Measurements from ENCODE around the gene RAB26.
"Not testable (repeated sequence)": the region's sequence is repeated elsewhere in the genome, so short reads cannot be mapped to it uniquely, and the experiment has no call there.

RAB26 gene

DNA sequence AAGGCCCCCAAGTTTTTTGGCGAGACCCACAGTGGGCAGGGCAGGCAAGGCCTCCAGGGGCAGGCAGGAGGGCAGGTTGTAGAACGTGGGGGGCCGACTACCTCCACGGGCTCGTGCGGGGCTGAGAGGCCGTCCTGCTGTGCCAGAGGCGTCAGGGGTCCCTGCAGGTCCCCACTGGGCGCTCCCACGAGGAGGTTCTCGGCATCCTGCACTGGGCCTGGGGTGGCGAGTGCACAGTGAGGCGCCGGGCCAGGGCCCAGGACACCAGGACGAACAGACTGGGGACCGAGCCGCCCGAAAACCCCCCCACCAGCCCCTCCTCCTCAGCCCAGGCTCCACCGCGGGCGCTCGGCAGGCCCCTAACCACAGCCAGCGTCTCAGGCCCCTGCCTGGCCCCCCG is 32.0 kb upstream of the RAB26 start:
- in situ Hi-C loops (cut with MboI; ENCODE audit: low sequenced_read_pairs) = not testable (repeated sequence)

DNA sequence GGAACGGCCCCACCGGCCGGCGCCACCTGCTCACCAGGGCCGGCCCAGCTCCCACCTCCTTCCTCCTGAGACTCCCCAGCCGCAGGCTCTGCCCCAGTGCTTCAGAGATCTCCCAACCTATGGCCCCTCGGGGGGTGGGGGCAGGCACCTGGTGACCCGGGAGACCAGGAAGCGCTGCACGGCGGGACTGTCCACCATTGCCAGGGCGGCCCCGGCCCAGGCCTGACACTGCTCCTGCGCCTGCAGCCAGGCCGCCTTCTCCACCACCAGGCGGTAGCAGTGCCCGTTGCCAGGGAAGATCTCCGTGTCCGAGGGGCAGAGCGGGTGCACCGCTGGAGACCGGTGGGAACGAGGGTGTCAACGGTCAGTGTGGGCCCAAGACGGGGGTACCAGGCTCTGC is 31.1 kb upstream of the RAB26 start:
- in situ Hi-C loops (cut with MboI; ENCODE audit: low sequenced_read_pairs) = not testable (repeated sequence)

DNA sequence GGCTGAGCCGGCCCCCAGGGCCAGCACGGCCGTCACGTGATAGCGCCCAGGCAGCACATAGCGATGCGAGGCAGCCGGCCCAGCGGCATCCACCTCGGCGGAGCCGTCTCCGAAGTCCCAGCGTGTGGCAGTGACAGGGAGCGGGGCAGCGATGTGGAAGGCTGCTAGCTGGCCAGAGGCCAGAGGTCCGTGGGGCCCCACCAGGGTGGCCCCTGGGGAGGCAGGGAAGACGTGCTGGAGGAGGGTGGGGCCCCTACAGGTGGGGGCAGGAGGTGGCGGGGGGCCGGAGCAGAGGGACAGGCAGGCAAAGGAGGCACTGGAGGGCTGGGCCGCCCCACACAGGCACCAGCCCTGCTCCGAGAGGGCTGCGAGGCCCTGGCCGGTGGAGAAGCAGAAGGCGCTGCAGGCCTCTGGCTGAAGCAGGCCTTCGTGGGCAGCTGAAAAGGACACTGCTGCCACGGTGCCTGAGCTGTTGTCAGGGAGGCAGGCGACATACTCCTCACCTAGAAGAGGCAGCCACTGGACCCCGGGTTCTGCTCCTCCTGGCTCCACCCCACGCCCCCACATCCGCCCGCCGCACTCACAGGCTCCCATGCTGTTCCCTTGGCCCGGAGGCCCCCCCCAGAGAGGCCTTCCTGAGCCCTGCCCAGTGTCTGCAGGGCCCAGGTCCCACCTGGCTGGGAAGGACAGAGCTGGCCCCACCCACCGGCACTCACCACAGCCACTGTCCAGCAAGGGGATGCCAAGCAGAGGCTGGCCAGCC is 30.3 kb upstream of the RAB26 start:
- in situ Hi-C loops (cut with MboI; ENCODE audit: low sequenced_read_pairs) = not testable (repeated sequence)

DNA sequence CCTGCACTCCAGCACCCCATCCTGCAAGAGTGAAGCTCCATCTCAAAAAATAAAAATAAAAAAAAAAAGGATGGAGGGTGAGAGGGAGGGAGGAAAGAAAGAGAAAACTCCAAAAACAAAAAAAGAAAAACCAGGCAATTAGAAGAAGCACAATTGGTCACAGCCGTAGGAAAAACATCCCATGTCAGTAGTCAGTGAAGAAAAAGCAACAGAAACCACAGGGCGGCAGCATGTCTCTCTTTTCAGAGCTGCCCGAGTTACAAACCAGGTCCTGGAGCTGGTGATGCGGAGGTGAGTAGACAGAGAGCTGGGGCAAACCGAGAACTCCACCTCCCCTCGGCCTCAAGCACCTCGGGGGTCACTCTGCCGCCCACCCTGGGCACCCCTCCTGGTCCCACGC is 27.1 kb upstream of the RAB26 start:
- in situ Hi-C loops (cut with MboI; ENCODE audit: low sequenced_read_pairs) = not testable (repeated sequence)

DNA sequence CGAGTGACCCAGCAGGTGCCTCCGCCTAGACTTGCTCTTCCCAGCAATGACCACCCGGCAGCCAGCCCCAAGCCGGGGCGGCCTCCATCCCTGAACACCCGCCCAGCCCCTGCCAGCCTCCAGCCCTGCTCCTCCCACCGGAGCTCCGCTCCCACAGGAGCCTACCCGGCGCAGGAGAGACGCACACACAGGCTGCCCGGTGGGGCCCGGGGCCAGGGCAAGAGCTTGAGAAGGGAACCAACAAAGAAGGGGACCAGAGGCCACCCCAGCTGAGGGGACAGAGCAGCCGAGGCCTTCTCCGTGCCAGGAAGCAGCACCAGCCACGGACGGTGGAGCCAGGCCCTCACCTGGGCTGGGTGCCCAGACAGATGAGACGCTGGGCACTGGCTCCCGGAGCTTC is 26.6 kb upstream of the RAB26 start:
- in situ Hi-C loops (cut with MboI; ENCODE audit: low sequenced_read_pairs) = no loop called here

DNA sequence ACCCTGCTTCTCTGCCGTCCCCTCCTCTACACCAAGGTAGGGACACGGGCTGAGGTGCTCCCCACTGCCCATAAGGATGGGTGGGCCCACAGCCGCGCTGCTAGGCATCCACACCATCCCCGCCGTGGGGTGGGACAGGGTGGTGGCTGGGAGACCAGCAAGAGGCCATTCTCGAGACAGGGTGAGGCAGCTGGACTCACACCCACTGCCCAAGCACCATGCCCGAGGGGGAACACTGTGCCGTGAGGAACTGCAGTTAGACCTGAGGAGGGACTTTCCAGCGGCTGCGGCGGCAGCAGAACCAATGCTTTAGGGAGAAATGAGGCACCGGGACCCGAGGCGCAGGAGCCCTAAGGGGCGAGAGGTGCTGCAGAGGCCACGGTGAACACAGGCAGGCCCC is 26.0 kb upstream of the RAB26 start:
- in situ Hi-C loops (cut with MboI; ENCODE audit: low sequenced_read_pairs) = no loop called here

DNA sequence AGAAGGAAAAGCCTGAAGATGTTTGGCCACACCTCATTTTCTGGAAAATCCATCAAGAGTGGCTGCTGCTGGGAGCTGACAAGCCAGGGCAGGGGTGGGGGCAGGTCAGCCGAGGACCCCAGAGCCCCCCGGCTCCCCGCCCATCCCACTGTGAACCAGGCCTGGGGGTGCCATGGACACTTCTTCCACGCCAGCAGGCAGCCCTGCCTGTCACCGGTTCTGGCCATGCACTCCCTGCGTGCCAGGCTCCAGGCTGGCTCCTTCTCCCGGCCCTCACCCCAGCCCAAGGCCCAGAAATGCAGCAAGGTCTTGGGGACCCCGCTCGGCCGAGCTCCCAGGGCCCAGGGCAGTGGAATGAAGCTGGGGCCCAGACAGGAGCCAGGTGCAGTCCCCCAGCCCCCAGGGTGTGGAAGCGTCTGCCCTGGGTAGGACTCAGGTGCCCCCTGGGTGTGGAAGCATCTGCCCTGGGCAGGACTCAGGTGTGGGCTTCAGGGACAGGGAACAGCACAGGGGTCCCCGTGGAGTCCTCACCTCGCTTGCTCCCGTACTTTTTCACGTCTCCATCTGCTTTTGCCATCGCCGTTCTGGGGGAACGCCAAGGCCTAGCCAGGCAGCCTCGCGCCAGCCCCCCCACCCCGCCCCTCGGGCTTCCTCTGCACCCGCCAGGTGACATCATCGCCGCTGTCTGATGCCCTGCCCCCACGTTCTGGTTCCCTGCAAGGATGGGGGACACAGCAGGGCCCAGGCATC is 25.3 kb upstream of the RAB26 start:
- in situ Hi-C loops (cut with MboI; ENCODE audit: low sequenced_read_pairs) = not testable (repeated sequence)

DNA sequence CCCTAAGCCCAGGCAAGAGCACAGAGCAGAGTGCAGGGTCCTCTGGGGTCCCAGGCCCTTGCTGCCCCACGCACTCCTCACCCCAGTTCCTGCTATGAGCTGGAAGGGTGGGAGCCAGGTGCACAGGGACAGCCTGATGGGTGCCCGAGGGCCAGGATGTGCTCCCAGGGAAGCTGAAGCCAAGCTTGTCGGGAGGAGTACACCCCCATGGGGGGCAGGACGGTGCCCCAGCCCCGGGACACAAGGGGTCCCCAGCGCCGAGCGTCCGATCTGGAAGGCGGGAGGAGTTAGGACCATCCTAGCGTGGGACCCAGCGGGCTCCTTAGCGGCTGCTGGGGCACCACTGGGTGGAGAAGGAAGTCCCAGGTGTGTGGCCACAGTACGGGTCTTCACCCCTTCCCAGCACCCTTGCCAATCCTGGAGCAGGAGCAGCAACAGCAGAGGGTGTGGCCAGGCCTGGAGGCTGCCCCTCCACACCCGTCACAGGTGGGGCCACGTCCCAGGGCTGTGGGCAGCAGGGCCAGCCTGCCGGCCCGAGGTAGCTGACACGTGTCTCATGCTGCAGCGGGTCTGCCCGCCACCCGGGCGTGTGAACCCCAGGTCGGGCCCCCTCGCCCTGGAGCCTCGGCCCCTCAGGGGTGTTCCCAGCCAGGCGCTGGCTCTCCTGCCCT is 24.6 kb upstream of the RAB26 start:
- in situ Hi-C loops (cut with MboI; ENCODE audit: low sequenced_read_pairs) = not testable (repeated sequence)

DNA sequence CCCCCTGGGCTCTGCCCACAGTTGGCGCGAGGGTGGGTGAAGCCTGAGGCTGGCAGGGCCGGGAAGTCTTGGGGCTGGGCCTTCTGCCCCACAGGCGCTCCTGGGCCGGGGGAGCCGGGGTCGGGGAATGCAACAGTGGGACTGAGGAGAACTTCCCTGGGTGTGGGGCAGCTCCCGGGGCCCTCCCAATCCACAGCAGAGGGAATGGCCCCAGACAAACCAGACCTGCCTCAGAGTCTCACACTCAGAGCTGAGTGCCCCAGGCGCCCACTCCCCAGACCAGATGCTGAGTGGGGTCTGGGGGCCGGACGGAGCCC is 24.1 kb upstream of the RAB26 start:
- in situ Hi-C loops (cut with MboI; ENCODE audit: low sequenced_read_pairs) = not testable (repeated sequence)

DNA sequence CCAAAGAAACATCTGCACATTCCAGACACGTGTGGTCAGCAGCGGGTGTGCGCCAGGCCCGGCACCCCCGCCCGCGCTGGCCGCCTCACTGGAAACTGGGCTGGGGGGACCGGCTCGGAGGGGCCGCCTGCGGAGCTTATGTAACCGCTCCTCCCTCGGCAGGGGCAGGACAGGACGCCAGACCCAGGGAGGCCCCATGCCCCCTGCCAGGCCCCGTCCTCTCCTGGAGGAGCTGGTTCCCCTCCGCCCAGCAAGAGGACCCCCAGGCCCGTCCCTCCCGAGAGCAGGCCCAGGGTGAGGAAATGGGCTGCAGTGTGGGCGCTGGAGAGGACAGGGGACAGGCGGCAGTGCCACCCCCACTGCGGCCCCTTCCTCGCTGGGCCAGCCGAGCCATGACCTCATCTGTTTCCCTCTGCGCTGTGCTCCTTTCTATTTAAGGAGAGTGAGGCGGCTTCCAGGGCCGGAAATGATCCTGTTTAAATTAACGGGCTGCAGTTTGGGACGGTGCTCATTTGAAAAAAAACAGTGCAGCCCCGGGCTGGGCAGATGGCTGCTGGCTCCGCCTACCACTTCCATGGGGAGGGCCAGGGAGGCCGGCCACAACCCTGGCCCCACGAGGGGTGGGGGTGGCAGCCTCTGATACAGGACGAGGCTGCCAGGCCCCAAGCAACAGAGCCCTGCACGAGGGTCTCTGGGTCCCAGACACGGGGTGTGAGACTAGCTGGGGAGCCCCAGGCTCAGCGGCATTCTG is 23.6 kb upstream of the RAB26 start:
- in situ Hi-C loops (cut with MboI; ENCODE audit: low sequenced_read_pairs) = not testable (repeated sequence)

DNA sequence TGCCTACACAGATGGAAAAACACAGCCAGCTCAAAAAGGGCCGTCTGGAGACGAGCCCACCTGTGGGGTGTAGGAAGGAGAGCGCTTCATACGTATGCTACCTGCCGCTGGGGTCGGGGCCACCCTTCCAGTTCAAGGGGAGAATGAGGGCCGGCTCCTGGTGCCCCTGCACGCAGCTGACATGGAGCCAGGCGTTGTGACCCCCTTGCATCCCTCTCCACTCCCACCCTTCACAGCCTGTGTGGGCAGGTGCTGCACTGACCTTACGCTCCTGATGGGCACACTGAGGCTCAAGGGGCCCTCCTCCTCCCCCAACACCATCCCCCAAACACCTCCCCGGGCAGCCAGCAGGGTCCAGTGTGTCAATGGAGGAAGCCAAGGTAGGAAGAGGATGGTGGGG is 22.8 kb upstream of the RAB26 start:
- in situ Hi-C loops (cut with MboI; ENCODE audit: low sequenced_read_pairs) = not testable (repeated sequence)

DNA sequence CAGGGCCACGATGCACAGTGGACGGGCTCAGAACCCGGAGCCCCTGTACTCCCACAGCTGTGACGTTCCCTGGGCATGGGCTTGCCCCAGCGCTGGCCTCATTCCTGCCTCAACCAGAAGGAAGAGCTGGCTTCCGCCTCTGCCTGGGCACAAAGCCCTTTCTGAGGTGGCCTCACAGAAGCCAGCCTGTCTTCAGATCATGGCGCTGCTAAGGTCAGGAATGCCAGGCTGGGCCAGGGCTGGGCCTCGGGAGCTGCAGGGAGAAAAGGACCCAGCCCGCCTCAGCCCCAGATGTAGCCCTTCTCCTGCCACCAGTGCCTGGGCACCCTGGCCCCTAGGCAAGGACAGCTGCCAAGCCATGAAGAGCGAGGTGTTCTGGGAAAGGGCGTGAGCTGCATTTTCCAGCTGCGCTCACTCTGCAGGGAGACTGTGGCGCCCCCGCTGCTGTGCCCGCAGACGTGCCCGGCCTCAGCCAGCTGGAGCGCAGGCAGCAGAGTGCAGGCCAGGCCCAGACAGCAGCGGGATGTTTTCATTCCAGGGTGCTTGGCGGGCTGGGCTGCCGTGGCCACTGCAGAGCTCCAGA is 22.2 kb upstream of the RAB26 start:
- in situ Hi-C loops (cut with MboI; ENCODE audit: low sequenced_read_pairs) = not testable (repeated sequence)

DNA sequence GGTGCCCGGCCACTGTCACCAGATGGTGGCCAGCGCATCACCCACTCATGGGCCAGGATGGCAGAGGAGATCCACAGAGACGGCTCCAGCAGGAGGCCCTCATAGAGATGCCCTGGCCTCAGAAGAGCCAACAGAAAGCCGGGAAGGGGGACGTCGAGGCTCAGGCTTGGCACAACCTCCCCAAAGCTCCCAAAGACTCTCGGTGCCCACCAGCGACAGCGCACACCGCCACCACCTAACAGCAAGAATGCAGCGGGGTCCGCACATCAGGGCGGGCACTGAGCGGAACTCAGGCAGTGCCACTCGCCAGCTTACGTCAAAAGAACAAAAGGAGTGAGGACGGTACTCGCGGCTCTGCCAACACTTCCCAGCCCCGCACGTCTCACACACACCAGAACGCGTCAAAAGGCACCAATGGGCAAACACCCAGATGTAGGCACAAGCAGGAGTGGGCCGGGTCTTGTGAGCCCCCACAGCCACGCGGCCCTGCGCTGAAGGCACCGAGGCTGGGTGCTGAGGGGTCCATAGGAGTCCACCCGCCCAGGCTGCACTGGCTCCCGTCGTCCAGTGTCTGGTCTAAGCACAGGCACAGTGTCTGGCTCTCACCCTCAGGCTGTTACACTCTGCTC is 21.4 kb upstream of the RAB26 start:
- in situ Hi-C loops (cut with MboI; ENCODE audit: low sequenced_read_pairs) = not testable (repeated sequence)

DNA sequence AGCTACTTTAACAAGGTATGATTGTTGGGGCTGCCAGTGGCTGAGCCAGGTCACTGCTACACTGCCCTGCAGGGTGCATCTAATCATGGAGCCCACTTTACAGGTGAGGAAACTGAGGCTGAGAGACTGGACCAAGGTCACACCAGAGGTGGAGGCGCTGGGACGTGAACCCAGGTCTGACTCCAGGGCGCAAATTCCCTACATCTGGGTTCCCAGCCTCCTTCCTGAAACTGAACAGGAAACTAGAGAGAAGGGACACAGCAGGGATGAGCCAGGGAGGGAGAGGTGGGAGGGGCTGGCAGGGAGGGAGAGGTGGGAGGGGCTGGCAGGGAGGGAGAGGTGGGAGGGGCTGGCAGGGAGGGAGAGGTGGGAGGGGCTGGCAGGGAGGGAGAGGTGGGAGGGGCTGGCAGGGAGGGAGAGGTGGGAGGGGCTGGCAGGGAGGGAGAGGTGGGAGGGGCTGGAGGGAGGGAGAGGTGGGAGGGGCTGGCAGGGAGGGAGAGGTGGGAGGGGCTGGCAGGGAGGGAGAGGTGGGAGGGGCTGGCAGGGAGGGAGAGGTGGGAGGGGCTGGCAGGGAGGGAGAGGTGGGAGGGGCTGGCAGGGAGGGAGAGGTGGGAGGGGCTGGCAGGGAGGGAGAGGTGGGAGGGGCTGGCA is 20.7 kb upstream of the RAB26 start:
- in situ Hi-C loops (cut with MboI; ENCODE audit: low sequenced_read_pairs) = not testable (repeated sequence)

DNA sequence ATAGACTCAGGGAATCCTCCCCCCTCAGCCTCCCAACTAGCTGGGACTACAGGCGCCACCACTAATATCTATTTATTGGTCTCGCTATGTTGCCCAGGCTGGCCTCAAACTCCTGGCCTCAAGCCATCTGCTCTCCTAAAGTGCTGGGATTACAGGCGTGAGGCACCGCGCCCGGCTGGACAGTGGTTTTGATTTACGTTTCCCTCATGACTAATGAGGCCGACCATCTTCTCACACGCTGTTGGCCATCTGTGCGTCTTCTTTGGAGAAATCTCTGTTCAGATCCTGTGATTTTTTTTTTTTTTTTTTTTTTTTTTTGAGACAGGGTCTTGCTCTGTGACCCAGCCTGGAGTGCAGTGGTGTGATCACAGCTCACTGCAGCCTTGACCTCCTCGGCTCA is 19.2 kb upstream of the RAB26 start:
- in situ Hi-C loops (cut with MboI; ENCODE audit: low sequenced_read_pairs) = not testable (repeated sequence)

DNA sequence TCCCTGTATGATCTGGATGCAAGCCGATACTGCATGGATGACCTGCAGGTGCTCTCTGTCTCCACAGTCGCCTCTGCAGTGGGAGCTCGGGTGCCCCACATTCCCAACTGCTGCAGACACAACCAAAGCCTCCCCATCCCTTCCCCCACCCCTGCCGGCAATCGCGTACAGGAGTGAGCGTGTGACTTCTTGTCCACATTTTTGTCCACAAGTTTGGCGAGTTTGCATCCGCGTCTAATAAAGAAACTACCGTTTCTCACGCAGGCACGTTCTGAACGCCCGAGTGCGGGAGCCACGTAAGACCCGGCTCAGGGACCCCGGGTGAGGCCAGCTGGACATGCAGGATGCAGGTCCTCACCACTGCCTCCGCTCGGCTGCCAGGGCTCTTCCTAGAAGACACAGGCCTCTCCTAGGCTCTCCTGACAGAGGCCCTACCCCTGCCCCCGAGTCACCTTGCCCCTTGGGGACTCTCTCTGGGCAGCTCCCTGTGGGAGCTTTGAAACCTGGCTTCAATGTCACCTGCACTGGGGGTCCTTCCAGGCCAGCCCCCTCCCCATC is 18.5 kb upstream of the RAB26 start:
- in situ Hi-C loops (cut with MboI; ENCODE audit: low sequenced_read_pairs) = not testable (repeated sequence)

DNA sequence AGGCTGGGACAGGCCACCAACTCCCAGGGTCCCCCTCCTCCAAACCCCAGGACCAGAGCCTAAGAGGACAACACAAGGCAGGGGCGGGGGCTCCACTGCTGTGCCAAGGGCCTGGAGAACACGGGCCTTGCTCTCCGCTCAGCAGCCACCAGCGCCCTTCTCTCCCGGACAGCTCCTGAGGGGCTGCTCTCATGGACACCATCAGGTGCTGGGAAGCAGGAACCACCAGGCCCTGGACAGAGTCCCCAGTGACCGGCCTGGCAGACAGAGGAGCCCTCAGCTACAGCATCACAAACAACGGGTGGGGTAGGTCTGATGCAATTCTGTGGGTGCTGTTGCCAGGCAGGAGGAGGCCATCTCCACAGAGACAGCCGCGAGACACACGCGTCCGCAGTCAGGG is 14.6 kb upstream of the RAB26 start:
- in situ Hi-C loops (cut with MboI; ENCODE audit: low sequenced_read_pairs) = not testable (repeated sequence)

DNA sequence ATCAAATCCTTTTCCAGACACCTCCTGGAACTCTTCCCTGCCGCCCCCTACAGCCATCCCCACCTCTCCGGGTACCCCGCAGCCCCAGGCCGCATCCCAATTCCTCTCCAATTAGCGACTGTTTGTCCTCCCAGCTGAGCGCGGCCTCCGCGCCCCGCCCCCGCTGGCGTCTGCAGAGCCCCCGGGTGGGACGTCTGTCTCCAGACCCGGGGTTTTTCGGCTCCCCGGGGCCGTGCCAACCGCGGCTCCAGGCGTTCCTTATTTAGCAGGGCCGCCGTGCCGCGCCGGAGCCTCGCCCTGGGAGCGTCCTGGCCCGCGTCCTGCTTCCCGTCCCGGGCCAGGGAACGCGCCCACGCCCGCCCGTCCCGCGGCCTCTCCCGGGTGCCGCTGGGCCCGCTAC is 13.4 kb upstream of the RAB26 start:
- in situ Hi-C loops (cut with MboI; ENCODE audit: low sequenced_read_pairs) = not testable (repeated sequence)

DNA sequence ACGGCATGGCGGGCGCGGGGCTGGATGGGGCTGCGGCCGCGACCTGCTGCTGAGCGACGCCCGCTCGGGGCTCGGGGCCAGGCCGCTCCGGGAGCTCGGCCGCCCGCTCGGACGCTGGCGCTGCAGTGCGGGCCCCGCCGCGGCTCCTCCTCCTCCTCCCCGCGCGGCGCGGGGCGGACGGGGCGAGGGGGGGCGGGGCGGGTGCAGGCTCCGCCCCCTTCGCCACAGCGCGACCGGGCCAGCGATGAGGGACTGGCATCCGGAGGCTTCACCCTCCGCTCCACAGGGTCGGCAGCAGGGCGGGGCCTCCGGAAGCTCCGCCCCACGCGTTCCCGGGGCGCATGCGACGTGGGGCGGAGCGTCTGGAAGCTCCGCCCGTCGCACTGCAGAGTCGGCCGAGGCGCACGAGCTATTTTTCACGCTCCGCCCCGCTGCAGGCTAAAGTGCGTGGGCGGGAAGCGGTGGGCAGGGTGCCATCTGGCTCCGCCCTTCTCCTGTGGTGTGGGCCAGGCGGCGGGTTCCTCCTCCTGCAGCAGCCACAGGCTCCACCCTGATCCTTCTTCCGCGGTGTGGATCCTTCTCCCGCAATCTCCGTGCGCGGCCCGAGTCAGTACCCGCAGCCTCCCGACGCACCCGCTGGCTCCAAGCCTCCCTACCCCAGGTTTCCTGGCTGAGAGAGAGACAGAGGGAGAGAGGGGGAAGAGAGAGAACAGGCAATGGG is 12.5 kb upstream of the RAB26 start, which contains the start of gene PKD1:
TSS of gene PKD1 (minus strand) at position 129 of the 721 bp plus-strand sequence. CDS start 209 bp downstream, outside the sequence.
- in situ Hi-C loops (cut with MboI; ENCODE audit: low sequenced_read_pairs) = not testable (repeated sequence)

Data from hTERT RPE-1 (cell line).